Body of pancreas (tissue), 4 donors: ENCODE data around the gene HGFAC. TPM values are rescaled to one million over a fixed set of nuclear protein-coding genes. Genes with fewer than 3 reads are reported as not detected.

ENCODE experiments used
- ATAC-seq: fragments of 150-250 bp; one replicate; pipeline ENCODE4 v1.9.1; 2016
- DNase-seq, 4 donors: peaks; one replicate each; pipeline ENCODE4 v3.0.0-alpha.2; 2019
- H3K27ac ChIP-seq, 4 donors: fragments of 200-600 bp; sonication (generic); 1 replicate in 3 of 4; 2 replicates in 1 of 4; pipeline versions ENCODE4 v1.5.1 to v1.6.1; 2016 to 2019; ENCODE audit warnings: mild to moderate bottlenecking in 1 of 4, mixed read lengths in 1 of 4, moderate library complexity in 1 of 4
- H3K27me3 ChIP-seq, 2 donors: fragments of 200-600 bp; sonication (generic); one replicate each; pipeline ENCODE4 v1.6.0; 2016; ENCODE audit warnings: mild to moderate bottlenecking in 1 of 2
- H3K36me3 ChIP-seq, 2 donors: fragments of 200-600 bp; sonication (generic); replicated peaks in 1 of 2; 2 replicates each; pipeline ENCODE4 v1.5.1; 2016; ENCODE audit warnings: low read depth in 2 of 2; ENCODE audit not compliant: insufficient read depth in 1 of 2
- H3K4me1 ChIP-seq: fragments of 200-600 bp; sonication (generic); one replicate; pipeline ENCODE4 v1.6.0; 2016
- H3K4me3 ChIP-seq, 2 donors: fragments of 200-600 bp; sonication (generic); 1 replicate in 1 of 2; 2 replicates in 1 of 2; pipeline ENCODE4 v1.5.1; 2016 to 2019
- H3K9me3 ChIP-seq, 3 donors: fragments of 200-600 bp; sonication (generic); 1 replicate in 2 of 3; 2 replicates in 1 of 3; pipeline ENCODE4 v1.5.1; 2016
- POLR2A ChIP-seq, 3 donors: fragments of 450-650 bp; IDR thresholded peaks; one replicate each; pipeline ENCODE4 v1.6.1; 2016; ENCODE audit warnings: antibody characterized with exemption in 3 of 3, mild to moderate bottlenecking in 2 of 3
- WGBS, 2 donors: methylation state at CpG; one replicate each; pipeline ENCODE4 v1.1.5; 2017; 5-methylcytosine and 5-hydroxymethylcytosine counted together
- intact Hi-C: fragments of 100-400 bp; cut with DNase I; formaldehyde crosslinking; loops from one replicate; pipeline ENCODE4 v1.15.1; 2023
- total RNA-seq, 2 donors: library from RNA; depleted of rRNA; stranded (reverse); fragments of >200 nt; gene quantifications; one replicate each; pipeline ENCODE4 v1.1.0, GENCODE V29; 2016
- TF ChIP-seq, protein P1 (sequence below), 7 experiments: fragments of 450-650 bp in 4 of 7; fragments of 200-600 bp in 3 of 7; sonication (generic) in 3 of 7; IDR thresholded peaks; one replicate each; pipeline ENCODE4 v1.5.1; 2016 to 2019; ENCODE audit warnings: antibody characterized with exemption in 7 of 7

The HGFAC gene
- total RNA-seq, 2 donors from 2014 or later = 0.78 TPM; not detected in 1

DNA sequence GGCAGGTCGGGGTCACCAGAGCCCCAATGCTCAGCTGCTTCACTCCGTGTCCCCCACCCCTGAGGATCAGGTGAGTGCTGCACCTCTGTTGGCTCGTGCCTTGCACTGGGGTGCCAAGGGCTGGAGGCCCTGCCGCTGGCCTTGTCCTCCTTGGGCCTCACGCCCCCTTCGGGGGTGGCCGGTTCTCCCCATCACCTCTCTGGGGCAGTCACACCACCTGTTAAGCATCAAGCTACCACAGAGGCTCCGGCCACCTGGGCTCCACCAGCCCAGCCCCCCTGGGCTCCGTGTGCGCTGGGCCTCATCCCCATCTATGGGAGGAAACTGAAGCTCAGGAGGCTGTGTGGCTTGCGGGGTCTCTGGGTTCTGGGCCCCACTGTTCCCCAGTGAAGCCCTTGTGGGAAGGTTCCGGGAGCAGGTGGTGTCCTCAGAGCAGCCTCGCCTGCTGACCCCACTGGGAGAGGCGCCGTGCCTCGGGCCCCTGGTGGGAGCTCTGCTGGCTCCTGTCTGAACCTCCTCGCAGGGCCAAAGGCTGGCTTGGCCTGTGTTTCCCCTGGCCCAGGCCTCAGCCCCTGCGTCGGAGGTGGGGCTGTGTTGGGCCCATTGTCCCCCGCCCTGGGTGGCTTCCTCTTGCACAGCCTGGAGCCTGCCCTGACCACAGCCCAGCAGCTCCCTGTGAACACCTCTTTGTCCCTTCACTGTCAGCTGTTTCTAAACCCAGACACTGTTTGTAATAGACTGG is 52.1 kb downstream of the HGFAC start:
- Histone ChIP-seq H3K9me3 (no peaks in the 10 kb centered on the region), H3K27ac (no peak overlapping the region), H3K4me3 (no peak overlapping the region), H3K36me3 (no peaks in the 10 kb centered on the region), H3K4me1 (no peaks in the 10 kb centered on the region), H3K27me3 (no peaks in the 10 kb centered on the region)
- intact Hi-C loops = no loop called here
- ATAC-seq = no peak
- no peak for TF ChIP-seq POLR2A (IDR thresholded peaks at IDR 0.05)
- TF ChIP-seq, protein P1, sequence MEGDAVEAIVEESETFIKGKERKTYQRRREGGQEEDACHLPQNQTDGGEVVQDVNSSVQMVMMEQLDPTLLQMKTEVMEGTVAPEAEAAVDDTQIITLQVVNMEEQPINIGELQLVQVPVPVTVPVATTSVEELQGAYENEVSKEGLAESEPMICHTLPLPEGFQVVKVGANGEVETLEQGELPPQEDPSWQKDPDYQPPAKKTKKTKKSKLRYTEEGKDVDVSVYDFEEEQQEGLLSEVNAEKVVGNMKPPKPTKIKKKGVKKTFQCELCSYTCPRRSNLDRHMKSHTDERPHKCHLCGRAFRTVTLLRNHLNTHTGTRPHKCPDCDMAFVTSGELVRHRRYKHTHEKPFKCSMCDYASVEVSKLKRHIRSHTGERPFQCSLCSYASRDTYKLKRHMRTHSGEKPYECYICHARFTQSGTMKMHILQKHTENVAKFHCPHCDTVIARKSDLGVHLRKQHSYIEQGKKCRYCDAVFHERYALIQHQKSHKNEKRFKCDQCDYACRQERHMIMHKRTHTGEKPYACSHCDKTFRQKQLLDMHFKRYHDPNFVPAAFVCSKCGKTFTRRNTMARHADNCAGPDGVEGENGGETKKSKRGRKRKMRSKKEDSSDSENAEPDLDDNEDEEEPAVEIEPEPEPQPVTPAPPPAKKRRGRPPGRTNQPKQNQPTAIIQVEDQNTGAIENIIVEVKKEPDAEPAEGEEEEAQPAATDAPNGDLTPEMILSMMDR (IDR thresholded peaks at IDR 0.05) = no peak
- 73 to 86% methylated on average over 16 to 20 of the region's 20 CpGs for WGBS, 2 donors
- no peak for DNase-seq

DNA sequence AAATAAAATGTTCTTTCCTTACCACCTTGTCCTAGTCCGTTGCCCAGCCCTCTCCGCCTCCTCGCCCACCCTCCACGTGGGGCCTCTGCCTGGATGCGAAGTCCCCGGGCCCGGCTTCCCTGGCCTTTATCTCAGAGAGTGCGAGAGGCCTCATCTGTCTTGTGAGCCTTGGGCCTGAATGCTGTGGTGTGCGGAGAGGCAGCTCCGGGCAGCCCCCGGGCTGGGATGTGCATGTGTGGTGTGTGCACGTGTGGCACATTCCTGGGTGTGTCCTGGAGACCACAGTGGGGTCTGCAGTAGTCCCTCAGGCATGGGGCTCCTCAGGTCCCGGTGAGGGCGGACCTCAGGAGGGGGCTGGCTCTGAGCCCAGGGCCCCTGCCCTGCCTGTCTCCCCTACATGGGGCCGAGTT is 52.7 kb downstream of the HGFAC start:
- Histone ChIP-seq H3K27me3 (no peaks in the 10 kb centered on the region), H3K27ac (no peak overlapping the region), H3K4me3 (no peak overlapping the region), H3K9me3 (no peaks in the 10 kb centered on the region), H3K36me3 (no peaks in the 10 kb centered on the region), H3K4me1 (no peaks in the 10 kb centered on the region)
- ATAC-seq = no peak
- 68 to 73% methylated on average over 10 to 12 of the region's 15 CpGs for WGBS, 2 donors
- intact Hi-C loops = no loop called here
- no peak for DNase-seq
- no peak for TF ChIP-seq POLR2A (IDR thresholded peaks at IDR 0.05)
- TF ChIP-seq, protein P1 (IDR thresholded peaks at IDR 0.05) = no peak

- Histone ChIP-seq H3K27me3 (no peaks in the 10 kb centered on the region), H3K36me3 (no peaks in the 10 kb centered on the region), H3K9me3 (no peaks in the 10 kb centered on the region), H3K4me3 (no peak overlapping the region), H3K4me1 (no peaks in the 10 kb centered on the region), H3K27ac (no peak overlapping the region)
- WGBS, 2 donors = 77 to 83% methylated on average over 8 to 28 of the region's 28 CpGs
- intact Hi-C loops = no loop called here
- no peak for ATAC-seq
- TF ChIP-seq POLR2A (IDR thresholded peaks at IDR 0.05) = no peak
- TF ChIP-seq, protein P1 (IDR thresholded peaks at IDR 0.05) = no peak
- no peak for DNase-seq
Measured at GRCh38 chr4:3495204-3495975, 53.6 kb downstream of the HGFAC start.

DNA sequence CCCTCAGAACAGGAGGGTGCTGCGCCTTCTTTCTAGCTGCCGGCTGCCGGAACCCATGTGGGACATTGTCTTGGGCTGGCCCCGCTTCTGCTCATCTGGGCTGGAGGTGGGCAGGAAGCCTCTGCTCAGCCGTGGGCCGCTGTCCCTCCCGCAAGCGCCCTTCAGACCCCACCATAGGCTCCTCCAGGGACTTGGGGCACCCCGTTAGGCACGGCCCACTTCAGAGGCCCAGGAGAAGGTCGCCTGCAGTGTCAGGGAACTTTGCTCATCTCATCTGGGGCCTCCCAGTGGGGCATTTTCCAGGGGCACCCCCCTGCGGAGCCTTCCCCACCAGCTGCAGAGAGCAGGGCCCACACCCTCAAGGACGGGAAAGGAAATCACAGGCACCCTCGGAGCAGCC is 54.3 kb downstream of the HGFAC start:
- Histone ChIP-seq H3K27ac (no peak overlapping the region), H3K27me3 (no peaks in the 10 kb centered on the region), H3K9me3 (no peaks in the 10 kb centered on the region), H3K4me1 (no peaks in the 10 kb centered on the region), H3K36me3 (no peaks in the 10 kb centered on the region), H3K4me3 (no peak overlapping the region)
- WGBS, 2 donors = 78 to 92% methylated on average over 9 to 14 of the region's 14 CpGs
- intact Hi-C loops = no loop called here
- ATAC-seq (no peak), DNase-seq (no peak)
- TF ChIP-seq, protein P1 (IDR thresholded peaks at IDR 0.05) = no peak
- no peak for TF ChIP-seq POLR2A (IDR thresholded peaks at IDR 0.05)
